ENCODE data around the gene GPR62.

GPR62 gene

DNA sequence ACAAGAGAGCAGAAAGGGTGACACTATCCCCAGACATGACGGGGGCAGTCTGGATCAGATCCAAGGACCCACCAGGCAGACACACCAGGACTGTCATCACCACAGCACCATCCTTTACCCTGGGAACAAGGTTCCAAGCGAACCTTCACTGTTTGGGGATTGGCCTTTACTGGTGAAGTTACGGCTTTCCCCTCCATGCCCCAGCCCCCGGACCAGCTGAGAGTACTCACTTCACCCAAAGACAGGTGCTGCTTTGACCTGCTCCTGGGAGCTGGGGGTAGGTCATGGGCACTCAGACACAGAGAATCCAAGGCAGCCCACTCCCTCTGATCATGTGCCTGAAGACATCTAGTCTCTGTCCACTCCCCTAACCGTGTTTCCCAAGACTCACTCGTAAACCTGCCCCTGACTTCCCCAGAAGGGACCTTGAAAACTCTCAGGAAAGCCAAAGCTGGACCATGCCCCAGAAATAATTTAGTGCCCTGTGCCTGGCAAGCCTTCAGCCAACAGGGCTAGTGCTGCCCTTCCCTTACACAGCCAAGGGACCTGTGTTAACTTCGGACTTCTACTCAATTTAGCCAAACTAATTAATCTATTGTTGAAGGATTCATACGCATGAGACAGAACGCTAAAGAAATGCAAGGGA, 16.3 kb upstream of the GPR62 start:
- no peak for DNase-seq

- no peak for DNase-seq
These were observed 14.3 kb upstream of the GPR62 start for GRCh38 chr3:51940648-51941462.

DNA sequence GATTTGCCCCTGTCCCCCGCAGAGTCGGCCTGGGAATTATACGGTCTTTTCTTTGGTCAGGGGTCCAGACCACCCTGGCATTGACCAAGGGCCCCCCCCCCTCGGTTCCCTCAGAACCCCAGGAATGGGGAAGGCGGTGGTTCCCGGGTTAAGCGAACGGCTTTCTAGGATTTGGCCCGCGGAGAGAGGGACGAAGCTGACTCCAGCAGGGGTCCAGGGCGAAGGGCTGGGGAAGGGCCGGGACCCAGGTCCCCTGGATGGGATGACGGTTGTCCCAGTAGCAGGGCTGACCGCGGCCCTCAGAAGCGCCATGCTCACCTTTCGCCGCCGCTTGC, 13.8 kb upstream of the GPR62 start:
- no peak for DNase-seq

DNA sequence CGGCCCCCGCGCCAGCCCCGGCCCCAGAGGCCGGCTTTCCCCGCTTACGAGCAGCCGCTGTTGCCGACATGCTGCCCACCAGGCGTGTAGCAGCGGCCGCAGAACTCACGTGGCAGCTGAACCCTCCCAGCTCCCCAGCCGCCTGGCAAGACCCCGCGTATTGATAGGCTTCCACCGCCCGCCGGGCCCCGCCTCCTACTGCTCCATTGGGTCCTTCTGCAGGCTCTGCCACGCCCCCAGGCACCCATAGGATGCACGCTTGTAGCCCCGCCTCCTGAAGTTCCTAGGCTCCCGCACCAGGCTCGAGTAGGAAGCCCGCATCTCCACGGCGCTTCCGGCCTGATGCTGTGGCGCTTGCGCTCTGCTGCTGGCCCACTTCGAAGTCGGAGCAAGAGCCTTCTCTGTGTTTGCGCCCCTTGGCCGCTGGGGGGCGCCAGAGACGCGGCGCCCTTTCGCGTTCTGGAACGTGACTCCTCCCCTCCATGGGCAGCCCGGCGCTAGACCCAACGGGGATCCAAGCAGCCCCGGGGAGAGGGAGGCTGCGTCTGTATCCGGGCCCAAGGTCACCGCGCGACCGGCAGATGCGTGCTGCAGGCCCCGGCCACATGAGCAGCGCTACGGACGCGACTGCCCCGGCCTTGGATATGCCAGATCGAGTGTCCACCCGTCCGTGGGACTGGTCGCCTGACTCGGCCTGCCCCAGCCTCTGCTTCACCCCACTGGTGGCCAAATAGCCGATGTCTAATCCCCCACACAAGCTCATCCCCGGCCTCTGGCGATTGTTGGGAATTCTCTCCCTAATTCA, 13.2 kb upstream of the GPR62 start, which contains the start of the genes PARP3 and RRP9:
Gene PARP3, plus strand, starts transcription at position 566 of the 805 bp plus-strand sequence. CDS start 993 bp downstream, outside the sequence.
Gene RRP9, minus strand, starts transcription at position 107 of the 805 bp plus-strand sequence. Its CDS starts 37 bp downstream, at position 70.
- peak; percentile 82 for DNase-seq

- DNase-seq = no peak
These were observed 12.4 kb upstream of the GPR62 start for GRCh38 chr3:51942603-51943450.

GRCh38 chr3:51943451-51944391, 11.5 kb upstream of the GPR62 start:
- DNase-seq = no peak

DNA sequence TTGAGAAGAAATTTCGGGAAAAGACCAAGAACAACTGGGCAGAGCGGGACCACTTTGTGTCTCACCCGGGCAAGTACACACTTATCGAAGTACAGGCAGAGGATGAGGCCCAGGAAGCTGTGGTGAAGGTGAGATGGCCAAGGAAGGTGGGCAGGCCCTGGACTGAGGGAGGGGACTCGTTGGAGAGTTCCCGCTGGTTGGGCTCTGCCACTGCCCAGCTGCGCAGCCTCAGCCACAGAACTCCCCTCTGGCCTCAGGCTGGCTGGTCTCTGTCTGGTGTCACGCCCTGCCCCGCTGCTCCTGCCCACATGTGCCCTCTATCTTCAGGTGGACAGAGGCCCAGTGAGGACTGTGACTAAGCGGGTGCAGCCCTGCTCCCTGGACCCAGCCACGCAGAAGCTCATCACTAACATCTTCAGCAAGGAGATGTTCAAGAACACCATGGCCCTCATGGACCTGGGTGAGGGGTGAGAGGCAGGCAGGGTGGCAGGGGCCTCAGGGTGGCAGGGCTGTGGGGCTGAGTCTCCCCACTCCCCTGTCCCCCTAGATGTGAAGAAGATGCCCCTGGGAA, 10.6 kb upstream of the GPR62 start:
- DNase-seq = no peak

- DNase-seq = no peak
These were observed 9.9 kb upstream of the GPR62 start for GRCh38 chr3:51945031-51945840.

DNA sequence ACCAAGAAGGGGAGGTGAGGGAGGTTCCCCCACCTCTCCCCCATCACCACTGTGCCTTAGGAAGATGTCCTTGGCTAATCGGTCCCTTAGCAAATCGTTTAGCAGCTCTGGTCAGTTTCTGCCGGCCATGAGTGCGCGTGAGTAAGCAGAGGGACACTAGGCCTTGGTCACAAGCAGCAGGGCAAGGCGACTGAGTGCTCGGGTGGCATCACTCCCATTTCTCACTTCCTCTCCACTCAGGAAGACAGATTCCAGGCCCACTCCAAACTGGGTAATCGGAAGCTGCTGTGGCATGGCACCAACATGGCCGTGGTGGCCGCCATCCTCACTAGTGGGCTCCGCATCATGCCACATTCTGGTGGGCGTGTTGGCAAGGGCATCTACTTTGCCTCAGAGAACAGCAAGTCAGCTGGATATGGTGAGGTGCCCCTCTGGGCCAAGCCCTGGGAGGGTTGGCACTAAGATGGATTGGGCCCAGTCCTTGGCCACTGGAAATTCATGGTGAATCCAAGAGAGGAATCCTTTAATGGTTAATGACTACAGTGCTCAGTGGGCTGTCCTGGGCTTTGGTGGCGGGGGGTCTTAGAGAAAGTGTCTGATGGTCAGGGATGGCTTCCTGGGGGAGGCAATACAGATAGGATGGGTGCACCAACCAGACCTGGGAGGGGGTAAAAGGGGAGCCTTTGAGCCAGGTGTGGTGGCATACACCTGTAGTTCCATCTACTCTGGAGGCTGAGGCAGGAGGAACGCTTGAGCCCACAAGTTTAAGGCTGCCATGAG, 9.1 kb upstream of the GPR62 start:
- DNase-seq = no peak

DNA sequence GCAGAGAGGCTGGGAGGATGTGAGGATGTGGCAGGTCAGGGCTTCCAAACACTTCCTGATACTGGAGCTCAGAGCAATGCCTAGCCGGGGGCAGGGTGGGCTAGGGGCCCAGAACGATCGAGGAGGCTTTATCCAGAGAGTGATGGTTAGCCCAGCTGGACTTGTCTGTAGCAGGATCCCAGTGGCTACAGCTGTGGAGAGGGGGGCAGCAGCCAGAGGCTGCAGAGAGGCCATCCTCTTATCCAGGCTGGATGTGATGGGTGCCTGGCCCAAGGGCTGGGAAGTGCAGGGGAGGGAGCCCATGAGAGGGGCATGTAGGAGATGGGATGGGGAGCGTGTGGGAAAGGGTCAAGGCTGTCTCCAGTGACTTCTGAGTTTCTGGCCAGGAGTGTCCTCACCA, 8.4 kb upstream of the GPR62 start:
- DNase-seq = no peak

- DNase-seq = no peak
These were observed 7.8 kb upstream of the GPR62 start for GRCh38 chr3:51947215-51947900.

- no peak for DNase-seq
These were observed 7.1 kb upstream of the GPR62 start for GRCh38 chr3:51948016-51948580.

- DNase-seq = no peak
These were observed 6.1 kb upstream of the GPR62 start for GRCh38 chr3:51949121-51949520.

GRCh38 chr3:51950899-51951298, 4.3 kb upstream of the GPR62 start:
- no peak for DNase-seq

- DNase-seq = no peak
These were observed 1.7 kb upstream of the GPR62 start for GRCh38 chr3:51953445-51953844.

GRCh38 chr3:51954105-51954504, 1.1 kb upstream of the GPR62 start:
- DNase-seq = no peak

DNA sequence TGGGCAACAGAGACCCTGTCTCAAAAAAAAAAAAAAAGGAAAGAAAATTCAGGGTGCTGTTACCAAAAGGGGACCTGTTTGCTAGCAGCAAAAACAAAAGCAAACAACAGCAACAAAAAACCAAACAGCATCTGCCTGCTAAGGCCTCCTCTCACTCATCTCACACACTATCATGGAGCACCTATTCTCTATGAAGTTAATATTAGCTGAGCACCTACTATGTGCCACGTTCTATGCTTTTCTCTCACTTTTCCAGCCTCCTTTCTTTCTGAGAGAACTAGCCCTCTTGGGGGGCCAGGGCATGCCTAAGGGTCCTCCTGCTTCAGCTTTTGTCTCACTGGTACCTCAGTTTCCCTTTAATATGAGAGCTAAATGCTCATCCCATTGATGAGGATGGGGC, 468 bp upstream of the GPR62 start:
- no peak for DNase-seq
